Panc1 (cell line): ENCODE results near the gene CALHM3. TPM values are rescaled to one million over a fixed set of nuclear protein-coding genes. Genes with fewer than 3 reads are reported as not detected.

Source experiments
- ATAC-seq: fragments of 200-7000 bp; cut with Tn5 transposase; 2 replicates; pipeline ENCODE4 v1.9.1; 2020; ENCODE audit warnings: mild to moderate bottlenecking, moderate library complexity
- BruUV-seq: library from RNA; stranded (reverse); fragments of 400-500 nt; replicated peaks from 2 replicates; lab custom pipeline; 2021; lab: Mats Ljungman, UMichigan
- CTCF ChIA-PET: fragments of 300-600 bp; sonication (Branson Sonifier 250); formaldehyde crosslinking; loops from one replicate; lab custom pipeline; 2022; ENCODE audit warnings: antibody characterized with exemption; lab: Charles Lee
- POLR2A ChIA-PET: fragments of 300-600 bp; sonication (Branson Sonifier 250); formaldehyde crosslinking; loops from one replicate; lab custom pipeline; 2022; ENCODE audit warnings: antibody characterized with exemption; lab: Charles Lee
- DNase-seq: peaks from one replicate; pipeline ENCODE4 v3.0.0-alpha.2; 2010; ENCODE audit warnings: low read depth, low spot score
- H3K27ac ChIP-seq: 2 replicates; pipeline ENCODE4 v1.5.1; 2011; ENCODE audit warnings: mild to moderate bottlenecking, low read length, inconsistent platforms
- H3K27me3 ChIP-seq: fragments of 200-500 bp; sonication (Bioruptor generic); 2 replicates; pipeline ENCODE4 v1.6.0; 2014; ENCODE audit warnings: low read length, inconsistent platforms; ENCODE audit not compliant: control insufficient read depth, insufficient read depth
- H3K36me3 ChIP-seq: fragments of 200-500 bp; sonication (Bioruptor generic); 2 replicates; pipeline ENCODE4 v1.5.1; 2014; ENCODE audit warnings: inconsistent platforms, mild to moderate bottlenecking, low read length, moderate library complexity; ENCODE audit not compliant: control insufficient read depth, insufficient read depth
- H3K4me1 ChIP-seq: 2 replicates; pipeline ENCODE4 v1.5.1; 2011; ENCODE audit warnings: inconsistent platforms, mild to moderate bottlenecking, low read length, moderate library complexity; ENCODE audit not compliant: control insufficient read depth, insufficient read depth
- H3K4me3 ChIP-seq, 2 experiments: 2 replicates each; pipeline ENCODE4 v1.5.1; 2011 to 2012; ENCODE audit warnings: low read depth in 2 of 2, low read length in 2 of 2, mild to moderate bottlenecking in 2 of 2, inconsistent platforms in 1 of 2, moderate library complexity in 1 of 2
- H3K9me3 ChIP-seq: fragments of 200-500 bp; sonication (Bioruptor generic); 2 replicates; pipeline ENCODE4 v1.5.1; 2014; ENCODE audit warnings: low read depth, mild to moderate bottlenecking, inconsistent platforms, low read length, moderate library complexity; ENCODE audit not compliant: control insufficient read depth, insufficient read depth
- POLR2AphosphoS5 ChIP-seq: IDR thresholded peaks from 2 replicates; pipeline ENCODE4 v1.6.1; 2012; ENCODE audit warnings: mild to moderate bottlenecking, low read depth, low read length, moderate library complexity
- SIN3A ChIP-seq: IDR thresholded peaks from 2 replicates; pipeline ENCODE4 v1.6.1; 2012; ENCODE audit warnings: low read depth, mild to moderate bottlenecking, low read length, moderate library complexity, borderline replicate concordance; ENCODE audit not compliant: insufficient read depth
- TCF7L2 ChIP-seq: IDR thresholded peaks from 2 replicates; pipeline ENCODE4 v1.6.1; 2011; ENCODE audit warnings: mild to moderate bottlenecking, low read depth, low read length, inconsistent platforms
- in situ Hi-C: cut with HindIII; loops from 2 replicates; pipeline ENCODE4 v1.10.0; 2016; ENCODE audit warnings: low sequenced_read_pairs, low pct_unique_long_range_greater_than_20kb
- intact Hi-C: fragments of 100-400 bp; cut with micrococcal nuclease; formaldehyde crosslinking; loops from one replicate; pipeline ENCODE4 v1.10.0; 2022; ENCODE audit not compliant: unreplicated experiment
- total RNA-seq: library from RNA; stranded (reverse); gene quantifications from one replicate; pipeline ENCODE4 v1.2.1, GENCODE V29; 2021; ENCODE audit not compliant: unreplicated experiment
- TF ChIP-seq, protein P1 (sequence below): fragments of 450-650 bp; IDR thresholded peaks from 2 replicates; pipeline ENCODE4 v1.5.1; 2017; ENCODE audit warnings: mild to moderate bottlenecking
- TF ChIP-seq, protein P2 (sequence below), 2 experiments: IDR thresholded peaks; 2 replicates each; pipeline ENCODE4 v1.6.1; 2011 to 2012; ENCODE audit warnings: low read depth in 2 of 2, control low read depth in 1 of 2, low read length in 1 of 2, mild to moderate bottlenecking in 1 of 2, moderate library complexity in 1 of 2; ENCODE audit not compliant: insufficient read depth in 1 of 2

The CALHM3 gene
- total RNA-seq, 1 experiment from 2014 or later = not detected

DNA sequence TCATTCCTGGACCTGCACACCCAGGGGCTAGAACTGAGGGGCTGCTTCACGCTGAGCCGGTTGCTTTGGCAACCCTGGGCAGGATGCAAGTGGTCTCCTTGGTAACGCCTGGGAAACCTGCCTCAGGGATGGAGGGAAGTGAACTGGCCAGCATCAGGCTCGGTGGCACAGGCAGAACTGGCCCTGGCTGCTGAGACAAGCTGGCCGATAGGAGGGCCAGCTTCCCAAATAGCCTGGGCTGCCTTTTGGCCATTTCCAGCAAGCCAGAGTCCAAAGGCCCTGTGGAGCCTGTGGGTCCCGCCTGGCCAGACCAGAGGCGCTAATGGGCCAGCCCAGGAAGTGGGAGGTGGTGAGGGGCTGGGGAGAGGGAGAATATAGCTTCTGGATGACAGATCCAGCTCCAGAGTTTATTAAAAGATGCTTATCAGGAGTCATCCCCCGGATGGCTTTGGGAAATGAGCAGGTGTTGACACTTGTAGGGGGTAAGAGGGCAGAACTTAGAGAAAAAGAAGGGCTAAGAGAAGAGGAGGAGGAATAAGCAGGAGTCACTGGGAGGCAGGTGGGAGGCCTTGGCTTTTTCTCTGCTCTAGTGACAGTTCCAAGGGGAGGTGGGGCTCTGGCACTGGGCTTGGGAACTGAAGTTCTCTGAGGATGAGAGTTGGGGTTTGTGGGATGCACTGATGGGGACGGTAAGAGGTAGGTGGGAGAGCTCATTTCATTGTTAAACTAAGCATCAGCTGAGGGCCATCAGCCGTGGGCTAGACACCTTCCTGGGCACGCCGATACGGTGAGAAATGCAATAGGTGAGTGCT is 24.0 kb upstream of the CALHM3 start:
- Histone ChIP-seq H3K9me3 (no peaks in the 10 kb centered on the region), H3K4me1 (peaks cover 4% of the 10 kb centered on the region; the same call in 1 of the 2 replicates), H3K27me3 (peaks cover 4% of the 10 kb centered on the region; the same call in 1 of the 2 replicates), H3K36me3 (no peaks in the 10 kb centered on the region), H3K27ac (no peak overlapping the region), H3K4me3 (no peak overlapping the region)
- DNase-seq (no peak), ATAC-seq (no peak)
- no TSS peak for BruUV-seq
- POLR2A ChIA-PET = no interaction called here
- CTCF ChIA-PET = no interaction called here
- TF ChIP-seq SIN3A (no peak), TCF7L2 (no peak), POLR2AphosphoS5 (no peak)
- TF ChIP-seq, protein P1, sequence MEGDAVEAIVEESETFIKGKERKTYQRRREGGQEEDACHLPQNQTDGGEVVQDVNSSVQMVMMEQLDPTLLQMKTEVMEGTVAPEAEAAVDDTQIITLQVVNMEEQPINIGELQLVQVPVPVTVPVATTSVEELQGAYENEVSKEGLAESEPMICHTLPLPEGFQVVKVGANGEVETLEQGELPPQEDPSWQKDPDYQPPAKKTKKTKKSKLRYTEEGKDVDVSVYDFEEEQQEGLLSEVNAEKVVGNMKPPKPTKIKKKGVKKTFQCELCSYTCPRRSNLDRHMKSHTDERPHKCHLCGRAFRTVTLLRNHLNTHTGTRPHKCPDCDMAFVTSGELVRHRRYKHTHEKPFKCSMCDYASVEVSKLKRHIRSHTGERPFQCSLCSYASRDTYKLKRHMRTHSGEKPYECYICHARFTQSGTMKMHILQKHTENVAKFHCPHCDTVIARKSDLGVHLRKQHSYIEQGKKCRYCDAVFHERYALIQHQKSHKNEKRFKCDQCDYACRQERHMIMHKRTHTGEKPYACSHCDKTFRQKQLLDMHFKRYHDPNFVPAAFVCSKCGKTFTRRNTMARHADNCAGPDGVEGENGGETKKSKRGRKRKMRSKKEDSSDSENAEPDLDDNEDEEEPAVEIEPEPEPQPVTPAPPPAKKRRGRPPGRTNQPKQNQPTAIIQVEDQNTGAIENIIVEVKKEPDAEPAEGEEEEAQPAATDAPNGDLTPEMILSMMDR = no peak
- TF ChIP-seq, protein P2, sequence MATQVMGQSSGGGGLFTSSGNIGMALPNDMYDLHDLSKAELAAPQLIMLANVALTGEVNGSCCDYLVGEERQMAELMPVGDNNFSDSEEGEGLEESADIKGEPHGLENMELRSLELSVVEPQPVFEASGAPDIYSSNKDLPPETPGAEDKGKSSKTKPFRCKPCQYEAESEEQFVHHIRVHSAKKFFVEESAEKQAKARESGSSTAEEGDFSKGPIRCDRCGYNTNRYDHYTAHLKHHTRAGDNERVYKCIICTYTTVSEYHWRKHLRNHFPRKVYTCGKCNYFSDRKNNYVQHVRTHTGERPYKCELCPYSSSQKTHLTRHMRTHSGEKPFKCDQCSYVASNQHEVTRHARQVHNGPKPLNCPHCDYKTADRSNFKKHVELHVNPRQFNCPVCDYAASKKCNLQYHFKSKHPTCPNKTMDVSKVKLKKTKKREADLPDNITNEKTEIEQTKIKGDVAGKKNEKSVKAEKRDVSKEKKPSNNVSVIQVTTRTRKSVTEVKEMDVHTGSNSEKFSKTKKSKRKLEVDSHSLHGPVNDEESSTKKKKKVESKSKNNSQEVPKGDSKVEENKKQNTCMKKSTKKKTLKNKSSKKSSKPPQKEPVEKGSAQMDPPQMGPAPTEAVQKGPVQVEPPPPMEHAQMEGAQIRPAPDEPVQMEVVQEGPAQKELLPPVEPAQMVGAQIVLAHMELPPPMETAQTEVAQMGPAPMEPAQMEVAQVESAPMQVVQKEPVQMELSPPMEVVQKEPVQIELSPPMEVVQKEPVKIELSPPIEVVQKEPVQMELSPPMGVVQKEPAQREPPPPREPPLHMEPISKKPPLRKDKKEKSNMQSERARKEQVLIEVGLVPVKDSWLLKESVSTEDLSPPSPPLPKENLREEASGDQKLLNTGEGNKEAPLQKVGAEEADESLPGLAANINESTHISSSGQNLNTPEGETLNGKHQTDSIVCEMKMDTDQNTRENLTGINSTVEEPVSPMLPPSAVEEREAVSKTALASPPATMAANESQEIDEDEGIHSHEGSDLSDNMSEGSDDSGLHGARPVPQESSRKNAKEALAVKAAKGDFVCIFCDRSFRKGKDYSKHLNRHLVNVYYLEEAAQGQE (IDR thresholded peaks at IDR 0.05; ENCODE audit: insufficient read depth in 1 of 2, low read depth in 2 of 2, low read length in 1 of 2) = no peak
- intact Hi-C loops = no loop called here
- in situ Hi-C loops = no loop called here

DNA sequence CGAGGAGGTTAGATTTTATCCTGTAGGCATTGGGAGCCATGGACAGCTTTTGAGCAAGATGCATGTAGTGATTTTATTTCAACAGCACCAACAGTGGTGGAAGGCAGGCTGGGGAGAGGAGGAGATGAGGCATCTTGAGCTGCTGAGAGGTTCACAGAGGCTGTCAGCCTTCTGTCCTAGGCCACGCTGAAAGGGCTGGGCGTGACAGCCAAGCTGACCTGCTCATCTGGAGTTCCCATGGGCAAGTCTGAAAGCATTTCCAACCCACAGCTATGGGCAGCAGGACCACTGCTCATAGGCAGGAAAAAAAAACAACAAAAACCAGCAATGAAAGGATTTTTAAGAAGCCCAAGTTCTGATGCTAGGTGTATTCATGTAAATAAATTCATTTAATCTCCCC is 22.1 kb upstream of the CALHM3 start:
- peaks cover 4% of the 10 kb centered on the region; the same call in 1 of the 2 replicates for H3K4me1 ChIP-seq
- no peaks in the 10 kb centered on the region for H3K36me3 ChIP-seq
- BruUV-seq = no TSS peak
- no peak overlapping the region for H3K27ac ChIP-seq
- CTCF ChIA-PET = no interaction called here
- no peak overlapping the region for H3K4me3 ChIP-seq
- in situ Hi-C loops (no loop called here), intact Hi-C loops (no loop called here)
- no peak for ATAC-seq
- POLR2A ChIA-PET = no interaction called here
- H3K27me3 ChIP-seq = peaks cover 17% of the 10 kb centered on the region
- H3K9me3 ChIP-seq = no peaks in the 10 kb centered on the region
- TF ChIP-seq, protein P1 = no peak
- TF ChIP-seq SIN3A = no peak
- TF ChIP-seq POLR2AphosphoS5 = no peak
- no peak for TF ChIP-seq TCF7L2
- TF ChIP-seq, protein P2 (IDR thresholded peaks at IDR 0.05; ENCODE audit: insufficient read depth in 1 of 2, low read depth in 2 of 2, low read length in 1 of 2) = no peak
- no peak for DNase-seq
